ENCODE measurements around the gene IFIH1.

DNA sequence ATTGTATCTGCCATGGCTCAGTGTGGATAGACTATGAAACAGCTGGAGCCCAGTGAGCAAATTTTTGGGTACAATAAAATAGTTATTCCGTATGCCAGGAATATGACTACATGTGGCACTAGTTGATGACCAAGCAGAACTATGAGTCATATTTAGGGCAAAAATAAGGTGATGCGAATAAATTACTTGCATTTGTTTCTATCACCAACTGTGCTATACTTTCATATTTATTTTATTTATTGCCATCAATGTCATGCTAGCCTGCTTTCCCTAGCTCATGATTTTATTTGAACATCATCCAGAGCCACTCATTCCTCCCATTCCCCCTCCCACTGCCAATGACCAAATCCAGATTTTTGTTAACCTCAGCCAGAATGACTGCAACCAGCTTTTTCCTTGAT lies 61.9 kb downstream of the IFIH1 start:
- TF ChIP-seq CTCF (IDR thresholded peaks at IDR 0.05) (no peak), POLR2A (IDR thresholded peaks at IDR 0.05) (no peak)
